Stimulated activated CD4-positive, alpha-beta T cell treated with anti-CD3 and anti-CD28 coated beads, Interleukin-2, amount 100 ng/mL, for 24 hours (primary cell): ENCODE measurements around the gene MPC2.
"Not testable (repeated sequence)": the region's sequence is repeated elsewhere in the genome, so short reads cannot be mapped to it uniquely, and the experiment has no call there.

Source experiments
- DNase-seq, 2 donors: peaks; one replicate each; pipeline ENCODE4 v3.0.0-alpha.2; 2020

The MPC2 gene

DNA sequence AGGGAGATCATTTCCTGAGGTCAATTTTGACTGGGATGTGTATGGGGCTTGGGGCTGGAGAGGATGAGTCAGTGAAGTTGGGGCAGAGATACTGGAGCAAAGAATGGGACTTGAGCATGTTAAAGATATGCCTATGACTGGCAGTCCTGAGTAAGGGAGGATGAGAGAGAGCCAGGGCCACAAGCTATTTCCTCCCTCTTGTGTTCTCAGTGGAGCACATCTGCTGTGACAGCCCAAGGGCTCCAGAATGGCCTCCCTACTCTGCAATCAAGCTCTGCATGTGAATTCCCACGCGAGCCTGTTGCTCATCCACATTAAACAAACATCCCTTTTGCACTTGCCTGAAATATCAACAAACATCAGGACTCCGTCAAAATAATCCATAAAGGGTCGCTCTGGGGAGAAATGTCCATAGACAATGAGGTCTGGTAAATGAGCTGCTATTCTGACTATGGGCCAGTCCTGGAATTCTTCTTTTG is 32.2 kb downstream of the MPC2 start:
- no peak for DNase-seq

DNA sequence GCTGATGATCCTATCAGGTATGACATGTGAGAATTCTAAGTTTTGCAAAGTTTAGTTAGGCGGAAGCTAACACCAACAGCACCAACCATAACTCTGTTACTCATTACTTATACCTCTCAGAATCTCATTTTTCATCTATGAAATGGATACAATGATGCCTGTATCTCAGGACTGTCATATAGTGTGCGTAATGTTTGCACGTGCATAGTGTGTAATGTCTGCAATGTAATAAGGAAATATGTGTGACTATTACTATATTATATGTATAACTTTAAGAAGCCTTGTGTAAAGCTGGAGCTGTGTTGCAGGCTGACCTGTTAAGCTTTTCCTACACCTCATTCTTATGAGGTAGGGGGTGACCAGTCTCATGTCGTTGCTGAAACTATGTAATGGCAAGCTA is 36.0 kb downstream of the MPC2 start:
- DNase-seq, result no peak

DNA sequence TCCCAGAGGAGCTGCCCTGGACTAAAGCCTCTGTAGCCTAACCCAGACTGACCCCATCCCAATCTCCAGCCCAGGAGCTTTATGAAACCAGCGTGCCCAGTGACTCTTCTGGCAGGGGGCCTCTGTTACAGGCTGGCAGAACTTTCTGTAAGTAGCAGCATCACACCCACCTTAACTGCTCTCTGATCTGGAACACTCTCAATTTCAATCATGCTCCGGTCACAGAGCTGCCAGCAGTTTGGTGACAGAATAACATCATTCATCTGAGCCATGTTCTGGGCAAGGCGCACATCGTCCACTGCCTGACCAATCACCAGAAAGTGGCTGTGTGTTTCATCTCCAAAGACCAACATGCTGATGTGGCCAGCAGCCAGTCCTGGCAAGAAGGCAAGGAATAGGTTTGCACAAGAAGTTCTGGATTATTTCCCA is 37.6 kb downstream of the MPC2 start:
- DNase-seq, result no peak

DNA sequence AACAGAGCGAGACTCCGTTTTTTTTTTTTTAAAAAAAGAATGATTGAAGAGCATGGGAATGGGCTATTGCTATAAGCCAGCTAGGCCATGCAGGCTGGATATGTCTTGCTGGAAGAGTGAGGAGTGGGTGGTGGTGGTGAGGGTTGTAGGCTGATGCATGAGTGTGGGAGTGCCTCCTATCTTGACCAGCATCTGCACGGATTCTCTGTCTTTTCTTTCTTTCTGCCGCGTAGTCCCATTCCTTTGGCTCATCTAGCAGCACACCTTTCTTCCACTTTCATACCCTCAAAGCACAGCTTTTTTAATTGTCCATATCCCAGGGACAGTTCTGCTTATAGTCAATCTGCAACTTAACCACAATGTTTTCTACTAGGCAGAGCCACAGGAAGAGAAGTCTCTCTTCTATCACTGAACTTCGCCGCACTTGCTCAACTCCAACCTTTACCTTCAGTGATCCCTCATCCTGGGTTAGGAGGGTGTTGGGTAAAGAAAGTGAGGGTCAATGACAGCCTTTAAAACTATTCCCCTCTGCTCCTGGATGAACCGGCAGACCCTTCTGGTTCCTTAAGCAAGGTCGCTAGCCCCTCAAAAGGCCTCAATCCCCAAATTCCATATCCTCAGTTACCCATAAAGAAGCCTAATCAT is 38.2 kb downstream of the MPC2 start:
- DNase-seq, result no peak

DNA sequence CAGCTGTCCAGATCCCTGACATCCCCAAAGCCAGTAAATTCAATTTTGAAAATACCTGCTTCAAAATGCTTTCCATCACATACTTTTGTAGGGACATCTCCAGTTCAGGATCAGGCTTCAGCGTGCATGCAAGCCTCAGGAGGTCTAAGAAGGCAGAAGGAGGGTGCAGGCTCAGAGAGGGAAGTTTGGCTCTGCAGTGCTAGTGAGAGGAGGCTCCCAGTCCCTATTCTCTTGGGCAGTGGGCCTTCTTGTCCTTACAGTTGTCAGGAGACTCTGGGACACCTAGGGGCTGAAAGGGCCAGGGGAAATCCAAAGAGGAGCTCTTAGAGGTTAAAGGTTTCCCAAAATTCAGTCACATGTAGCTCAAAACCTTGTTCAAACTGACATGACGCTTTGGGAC is 43.1 kb downstream of the MPC2 start:
- DNase-seq, result no peak

DNA sequence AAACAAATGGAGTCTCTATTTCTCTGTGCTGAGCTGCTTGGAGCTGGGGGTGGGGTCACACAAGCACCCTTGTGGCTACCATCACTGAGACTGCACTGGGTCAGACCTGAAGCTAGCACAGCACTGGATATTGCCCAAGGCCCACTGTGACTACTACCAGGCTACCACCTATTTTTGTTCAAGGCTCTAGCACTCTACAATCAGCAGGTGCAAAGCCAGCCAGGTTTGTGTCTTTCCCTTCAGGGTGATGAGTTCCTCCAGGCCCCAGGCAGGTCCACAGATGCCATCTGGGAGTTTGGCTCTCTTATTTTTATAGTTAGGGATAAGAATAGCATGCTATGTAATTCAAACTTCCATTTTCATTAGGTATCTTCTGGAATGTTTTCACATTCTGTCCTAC is 46.5 kb downstream of the MPC2 start:
- DNase-seq, result no peak

DNA sequence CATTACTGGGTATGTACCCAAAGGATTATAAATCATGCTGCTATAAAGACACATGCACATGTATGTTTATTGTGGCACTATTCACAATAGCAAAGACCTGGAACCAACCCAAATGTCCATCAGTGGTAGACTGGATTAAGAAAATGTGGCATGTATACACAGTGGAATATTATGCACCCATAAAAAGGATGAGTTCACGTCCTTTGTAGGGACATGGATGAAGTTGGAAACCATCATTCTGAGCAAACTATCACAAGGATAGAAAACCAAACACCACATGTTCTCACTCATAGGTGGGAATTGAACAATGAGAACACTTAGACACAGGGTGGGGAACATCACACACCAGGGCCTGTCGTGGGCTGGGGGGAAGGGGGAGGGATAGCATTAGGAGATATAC is 49.7 kb downstream of the MPC2 start:
- not testable (repeated sequence) for DNase-seq

DNA sequence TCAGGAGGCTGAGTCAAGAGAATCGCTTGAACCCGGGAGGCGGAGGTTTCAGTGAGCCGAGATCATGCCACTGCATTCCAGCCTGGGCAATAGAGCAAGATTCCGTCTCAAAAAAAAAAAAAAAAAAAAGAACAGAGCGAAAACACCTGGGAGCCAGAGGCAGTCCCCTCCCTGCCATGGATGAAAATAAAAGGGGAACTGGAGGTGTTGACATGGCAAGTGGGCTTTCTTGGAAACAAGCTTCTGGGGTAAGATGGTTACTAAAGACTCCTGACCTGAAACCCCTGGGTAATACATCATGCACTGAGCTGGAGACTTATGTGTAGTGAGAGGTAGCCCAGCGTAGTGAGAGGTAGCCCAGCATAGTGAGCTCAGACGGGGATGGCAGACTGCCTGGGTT is 54.5 kb downstream of the MPC2 start:
- DNase-seq, result no peak

DNA sequence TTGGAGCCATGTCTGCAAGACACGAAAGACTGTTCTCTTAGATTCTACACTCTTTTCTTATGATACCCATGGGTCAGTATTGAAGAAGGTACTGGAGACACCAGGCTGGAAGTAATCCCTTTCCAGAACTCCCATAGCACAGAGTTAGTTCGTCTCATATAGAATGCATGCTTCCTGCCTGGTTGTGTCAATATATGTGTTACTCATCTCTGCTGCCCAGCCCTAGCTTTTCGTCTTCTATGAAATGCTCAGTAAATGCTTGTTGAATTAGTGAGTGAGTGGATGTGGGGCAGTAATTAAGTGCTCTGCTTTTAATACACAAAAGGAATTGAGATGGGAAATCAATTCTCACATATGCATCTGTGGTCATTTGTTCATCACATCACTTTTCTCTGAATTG is 55.1 kb downstream of the MPC2 start:
- DNase-seq, result no peak

DNA sequence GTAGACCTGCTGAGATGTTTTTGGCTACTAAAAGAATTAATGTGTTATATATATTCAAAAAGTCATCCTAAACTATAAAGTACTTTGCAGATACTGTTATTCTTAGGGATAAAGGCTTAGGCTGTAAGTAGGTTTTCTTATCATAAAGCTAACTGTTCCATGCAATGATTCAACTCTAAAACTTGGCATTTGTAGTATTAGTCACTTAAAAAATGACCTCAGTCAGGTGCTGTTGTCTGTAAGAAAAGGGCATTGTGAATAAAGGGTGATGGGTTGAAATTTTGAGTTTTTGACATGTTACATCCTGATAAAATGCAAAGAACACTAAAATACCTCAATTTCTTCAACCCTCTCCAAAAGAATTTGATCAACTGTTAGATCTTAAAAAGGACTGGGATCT is 55.8 kb downstream of the MPC2 start:
- no peak for DNase-seq

DNA sequence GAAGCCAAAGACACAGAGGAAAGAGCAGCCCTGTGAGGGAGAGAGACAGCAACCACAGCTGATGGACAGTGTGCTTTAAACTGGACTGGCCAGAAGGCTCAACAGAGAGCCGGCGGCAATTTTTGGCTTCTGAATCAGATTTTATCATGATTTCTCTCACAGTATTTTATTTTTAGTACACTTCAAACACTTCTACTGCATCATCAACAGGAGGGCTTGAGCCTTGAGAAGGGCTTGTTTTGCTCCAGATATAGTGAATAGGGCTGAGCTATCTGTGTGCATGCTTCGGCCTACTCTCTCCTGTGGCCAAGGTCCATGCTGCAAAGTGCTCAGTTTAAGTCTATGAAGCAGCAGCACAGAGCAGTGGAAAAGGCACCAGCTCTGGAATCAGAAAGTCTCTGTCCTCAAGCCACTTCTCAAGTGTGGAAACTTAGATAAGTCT is 56.3 kb downstream of the MPC2 start:
- DNase-seq, result no peak

DNA sequence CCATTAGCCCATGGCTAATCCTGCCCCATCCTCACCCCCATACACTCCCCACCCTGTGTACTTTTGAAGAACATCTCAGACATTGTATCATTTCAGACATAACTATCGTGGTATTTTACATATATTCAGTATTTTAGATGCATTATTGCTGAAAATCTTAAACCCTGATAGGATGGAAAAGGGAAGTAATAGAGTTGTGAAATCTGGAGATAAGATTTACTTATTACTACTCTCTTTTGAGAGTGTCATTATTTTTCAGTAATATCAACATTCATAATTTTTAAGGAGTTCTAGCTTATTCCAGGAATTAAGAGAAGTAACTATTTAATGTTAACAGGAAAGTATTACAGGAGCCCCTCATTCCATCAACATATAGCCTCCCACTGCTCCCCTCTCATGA is 57.4 kb downstream of the MPC2 start:
- no peak for DNase-seq

DNA sequence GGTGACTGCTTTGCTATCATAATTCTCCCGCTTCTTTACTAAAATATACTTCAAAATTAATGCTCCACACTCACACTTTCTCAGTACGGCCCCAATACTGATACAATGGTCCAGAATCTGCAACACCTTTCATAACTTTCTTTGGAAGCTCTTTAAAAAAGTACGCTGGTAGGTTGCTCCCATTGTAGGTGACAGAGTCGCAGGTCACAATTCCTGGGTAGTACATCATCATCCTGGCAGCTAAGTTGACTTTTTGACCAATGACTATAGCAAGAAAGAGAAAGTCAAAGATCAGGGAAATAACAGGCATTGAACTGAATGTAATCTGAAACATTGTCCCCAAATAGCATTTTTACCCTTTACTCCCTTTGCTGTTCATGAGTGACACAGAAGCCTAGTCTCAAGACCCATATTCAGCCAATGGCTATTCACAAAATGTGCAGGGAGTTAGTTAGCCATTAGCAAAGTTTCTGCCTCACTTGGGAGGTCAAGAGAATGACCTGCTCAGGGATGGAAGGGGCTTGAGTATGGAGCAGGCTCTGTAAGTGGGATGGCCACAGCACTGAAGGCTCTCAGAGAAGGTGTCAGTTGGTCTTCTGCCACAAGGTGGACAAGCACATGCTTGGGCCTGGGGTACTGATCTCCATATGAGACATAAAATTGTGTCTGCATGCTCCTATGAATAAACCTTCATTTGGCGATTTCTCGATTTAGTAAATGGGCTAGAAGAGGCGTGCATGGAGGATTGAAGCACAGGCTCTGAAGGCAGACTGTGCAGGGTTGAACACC is 58.3 kb downstream of the MPC2 start:
- no peak for DNase-seq

DNA sequence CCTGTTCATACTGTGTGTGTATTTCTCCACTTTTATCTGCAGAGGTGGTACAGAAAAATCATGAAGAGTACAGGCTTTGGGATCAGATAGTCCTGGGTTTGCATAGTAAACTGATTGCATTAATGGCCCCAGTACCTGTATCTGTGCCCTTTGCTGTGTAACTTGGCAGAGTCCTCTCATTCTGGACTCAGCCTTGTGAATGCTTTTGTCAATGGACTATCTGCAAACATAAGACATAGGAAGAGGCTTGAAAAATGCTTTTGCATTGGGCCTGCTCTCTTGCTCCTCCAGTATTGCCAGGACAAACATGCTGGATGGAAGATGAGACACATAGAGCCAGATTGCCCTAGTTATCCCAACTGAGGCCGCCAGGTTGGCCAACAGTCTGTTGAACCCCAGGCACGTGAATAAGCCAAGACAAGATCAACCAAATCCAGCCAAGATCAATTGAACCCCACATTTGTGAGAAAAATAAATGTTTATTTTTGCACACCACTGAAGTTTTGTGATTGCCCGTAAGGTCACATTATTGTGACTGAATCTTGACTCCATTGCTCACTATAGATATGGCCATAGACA is 60.2 kb downstream of the MPC2 start:
- no peak for DNase-seq

DNA sequence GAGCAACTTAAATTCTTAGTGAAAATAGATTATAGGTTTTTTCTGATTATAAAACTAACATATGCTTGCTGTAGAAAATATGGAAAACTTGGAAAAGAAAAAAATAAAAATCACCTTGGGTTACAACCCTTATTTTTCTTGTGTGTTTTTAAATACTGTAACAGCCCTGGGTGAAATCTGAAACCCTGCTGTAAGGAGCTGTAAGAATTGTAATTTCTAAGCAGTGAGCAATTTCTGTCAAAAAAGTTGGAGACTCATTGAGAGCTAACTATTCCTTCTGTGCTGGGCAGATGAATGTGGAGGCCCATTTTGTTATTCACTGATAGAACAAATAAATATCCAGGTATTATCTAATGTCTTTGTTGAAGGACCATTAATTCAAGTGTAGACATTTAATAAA is 65.5 kb downstream of the MPC2 start:
- no peak for DNase-seq

DNA sequence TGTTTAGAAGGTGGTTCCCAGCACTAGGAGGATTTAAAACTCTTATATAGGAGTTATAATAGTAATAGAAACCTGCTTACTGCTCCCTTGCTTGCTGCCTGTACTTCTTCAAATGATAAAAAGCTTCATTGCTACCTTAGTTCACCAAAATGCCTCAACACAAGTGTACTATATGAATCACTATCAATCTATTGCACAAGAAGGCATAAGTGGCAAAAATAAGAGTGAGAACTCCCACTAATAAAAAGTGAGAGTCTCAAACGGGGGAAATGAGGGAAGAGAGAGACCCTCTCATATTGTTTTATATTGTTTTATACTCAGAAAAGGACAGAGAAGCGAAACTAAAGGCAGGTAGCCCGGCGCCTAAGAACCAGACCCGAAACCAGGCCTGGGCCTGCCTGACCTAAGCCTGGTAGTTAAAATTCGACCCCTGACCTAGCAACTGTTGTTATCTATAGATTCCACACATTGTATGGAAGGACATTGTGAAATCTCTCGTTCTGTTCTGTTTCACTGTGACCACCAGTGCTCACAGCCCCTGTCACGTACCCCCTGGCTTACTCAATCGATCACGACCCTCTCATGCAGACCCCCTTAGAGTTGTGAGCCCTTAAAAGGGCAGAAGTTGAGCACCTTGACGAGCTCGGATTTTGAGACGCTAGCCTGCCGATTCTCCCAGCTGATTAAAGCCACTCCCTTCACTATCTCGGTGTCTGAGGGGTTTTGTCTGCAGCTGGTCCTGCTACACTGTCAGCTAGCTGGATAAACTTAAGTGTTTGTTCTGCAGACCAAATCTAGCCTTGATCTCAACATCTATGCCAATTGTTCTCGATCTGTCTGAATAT is 67.5 kb downstream of the MPC2 start:
- DNase-seq, result not testable (repeated sequence)

DNA sequence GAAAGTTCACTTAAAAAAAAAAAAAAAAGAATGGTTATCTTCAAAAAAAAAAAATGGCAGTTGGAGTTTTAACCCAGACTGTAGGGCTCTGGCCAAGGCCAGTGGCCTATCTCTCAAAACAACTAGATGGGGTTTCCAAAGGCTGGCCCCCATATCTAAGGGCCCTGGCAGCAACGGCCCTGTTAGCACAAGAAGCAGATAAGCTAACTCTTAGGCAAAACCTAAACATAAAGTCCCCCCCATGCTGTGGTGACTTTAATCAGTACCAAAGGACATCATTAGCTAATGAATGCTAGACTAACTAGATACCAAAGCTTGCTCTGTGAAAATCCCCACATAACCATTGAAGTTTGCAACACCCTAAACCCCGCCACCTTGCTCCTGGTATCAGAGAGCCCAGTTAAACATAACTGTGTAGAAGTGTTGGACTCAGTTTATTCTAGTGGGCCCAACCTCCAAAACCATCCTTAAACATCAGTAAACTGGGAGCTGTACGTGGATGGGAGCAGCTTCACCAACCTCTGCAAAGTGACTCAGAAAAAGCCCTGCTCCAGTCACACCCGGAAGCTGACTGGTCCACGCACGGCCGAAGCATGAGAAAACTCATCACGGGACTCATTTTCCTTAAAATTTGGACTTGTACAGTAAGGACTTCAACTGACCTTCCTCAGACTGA is 70.0 kb downstream of the MPC2 start:
- DNase-seq, result not testable (repeated sequence)
